GM12878 (cell line): ENCODE measurements around the gene HSD11B1. TPM values are rescaled to one million over a fixed set of nuclear protein-coding genes. Genes with fewer than 3 reads are reported as not detected.

Source experiments
- ATAC-seq: fragments of 200-7000 bp; cut with Tn5 transposase; 3 replicates; pipeline ENCODE4 v1.9.1; 2020; ENCODE audit warnings: mild to moderate bottlenecking, moderate library complexity
- BruUV-seq: library from RNA; stranded (reverse); fragments of 400-500 nt; replicated peaks from 2 replicates; lab custom pipeline; 2021; lab: Mats Ljungman, UMichigan
- CTCF ChIA-PET: fragments of 300-600 bp; sonication (Branson Sonifier 250); formaldehyde crosslinking; extraction: SDS; loops from one replicate; lab custom pipeline; 2021; ENCODE audit warnings: inconsistent platforms; lab: Yijun Ruan, JAX
- POLR2A ChIA-PET: fragments of 350-600 bp; formaldehyde crosslinking; extraction: SDS; loops from one replicate; lab custom pipeline; 2021; ENCODE audit warnings: inconsistent platforms; lab: Charles Lee
- RAD21 ChIA-PET: fragments of 300-600 bp; sonication (Branson Sonifier 250); formaldehyde crosslinking; loops from one replicate; lab custom pipeline; 2023; ENCODE audit warnings: antibody characterized with exemption; ENCODE audit not compliant: unreplicated experiment; lab: Charles Lee
- SMC1A ChIA-PET: fragments of 300-600 bp; sonication (Branson Sonifier 250); formaldehyde crosslinking; loops from one replicate; lab custom pipeline; 2023; ENCODE audit not compliant: unreplicated experiment, uncharacterized antibody; lab: Charles Lee
- DNase-seq: peaks from one replicate; pipeline ENCODE4 v3.0.0-alpha.2; 2011; ENCODE audit warnings: low read depth, low spot score
- FAIRE-seq: peaks from 3 replicates; lab custom pipeline; 2011; peaks lifted over from hg19 to GRCh38; lab: Jason Lieb, UNC
- H2AFZ ChIP-seq: 2 replicates; pipeline ENCODE4 v1.6.0; 2011; ENCODE audit warnings: low read depth, low read length, control low read depth; ENCODE audit not compliant: control insufficient read depth
- H3K27ac ChIP-seq: 2 replicates; pipeline ENCODE4 v1.5.1; 2011; ENCODE audit warnings: control low read depth; ENCODE audit not compliant: control insufficient read depth, insufficient read depth
- H3K27me3 ChIP-seq, 2 experiments: replicated peaks in 1 of 2; 2 replicates each; pipeline versions ENCODE4 v1.6.0 to v1.6.1; 2011; ENCODE audit warnings: low read length in 1 of 2; ENCODE audit not compliant: control insufficient read depth in 2 of 2, insufficient read depth in 2 of 2
- H3K36me3 ChIP-seq, 2 experiments: 2 replicates each; pipeline ENCODE4 v1.5.1; 2011; ENCODE audit warnings: low read length in 1 of 2; ENCODE audit not compliant: control insufficient read depth in 2 of 2, insufficient read depth in 2 of 2
- H3K4me1 ChIP-seq: 2 replicates; pipeline ENCODE4 v1.6.1; 2011; ENCODE audit warnings: mild to moderate bottlenecking, low read length, moderate library complexity, mixed read lengths; ENCODE audit not compliant: control insufficient read depth, insufficient read depth
- H3K4me2 ChIP-seq: 2 replicates; pipeline ENCODE4 v1.6.0; 2011; ENCODE audit warnings: control low read depth; ENCODE audit not compliant: control insufficient read depth, insufficient read depth
- H3K4me3 ChIP-seq: fragments of 200-600 bp; sonication (generic); 2 replicates; pipeline ENCODE4 v1.5.1; 2016
- H3K79me2 ChIP-seq: 2 replicates; pipeline ENCODE4 v1.6.0; 2011; ENCODE audit warnings: low read length; ENCODE audit not compliant: control insufficient read depth, insufficient read depth
- H3K9ac ChIP-seq: 2 replicates; pipeline ENCODE4 v1.8.0; 2011; ENCODE audit warnings: low read length, control low read depth, mixed read lengths; ENCODE audit not compliant: control insufficient read depth, insufficient read depth
- H3K9me3 ChIP-seq: replicated peaks from 3 replicates; pipeline ENCODE4 v1.5.1; 2011; ENCODE audit warnings: mild to moderate bottlenecking, low read length; ENCODE audit not compliant: control insufficient read depth, insufficient read depth
- H4K20me1 ChIP-seq: 2 replicates; pipeline ENCODE4 v1.6.0; 2011; ENCODE audit not compliant: control insufficient read depth, insufficient read depth
- BACH1 ChIP-seq: fragments of 450-650 bp; IDR thresholded peaks from 2 replicates; pipeline ENCODE4 v1.6.1; 2017; ENCODE audit warnings: mild to moderate bottlenecking, borderline replicate concordance
- CBFB ChIP-seq: IDR thresholded peaks from 2 replicates; pipeline ENCODE4 v1.6.1; 2016; ENCODE audit warnings: antibody characterized with exemption, low read depth
- EED ChIP-seq: sonication (generic); IDR thresholded peaks from 2 replicates; pipeline ENCODE4 v1.6.1; 2016; ENCODE audit warnings: antibody characterized with exemption, low read depth
- ETV6 ChIP-seq, 2 experiments: fragments of 450-650 bp in 1 of 2; IDR thresholded peaks in 1 of 2; conservative IDR thresholded peaks in 1 of 2; 2 replicates each; pipeline ENCODE4 v1.6.1; 2014; ENCODE audit warnings: antibody characterized with exemption in 1 of 2, borderline replicate concordance in 1 of 2, low read depth in 1 of 2, mild to moderate bottlenecking in 1 of 2, moderate library complexity in 1 of 2
- FOS ChIP-seq: IDR thresholded peaks from 3 replicates; pipeline ENCODE4 v1.6.1; 2011; ENCODE audit warnings: borderline replicate concordance; ENCODE audit not compliant: insufficient read length; ENCODE audit errors: extremely low read depth
- MTA3 ChIP-seq: IDR thresholded peaks from 2 replicates; pipeline ENCODE4 v1.6.1; 2012; ENCODE audit warnings: low read length, inconsistent platforms, borderline replicate concordance
- NFIC ChIP-seq: IDR thresholded peaks from 2 replicates; pipeline ENCODE4 v1.6.1; 2012; ENCODE audit warnings: low read depth, mild to moderate bottlenecking, inconsistent platforms, low read length, moderate library complexity
- POLR2A ChIP-seq: IDR thresholded peaks from 2 replicates; pipeline ENCODE4 v1.6.1; 2011; ENCODE audit warnings: low read depth, mild to moderate bottlenecking, low read length
- RELA ChIP-seq: fragments of 450-650 bp; IDR thresholded peaks from 2 replicates; pipeline ENCODE4 v1.8.0; 2014; ENCODE audit warnings: borderline replicate concordance; ENCODE audit not compliant: partially characterized antibody
- SMAD1 ChIP-seq: fragments of 450-650 bp; IDR thresholded peaks from 2 replicates; pipeline ENCODE4 v1.6.1; 2018; ENCODE audit warnings: mild to moderate bottlenecking, low read depth; ENCODE audit not compliant: partially characterized antibody
- SMARCA5 ChIP-seq: fragments of 450-650 bp; IDR thresholded peaks from 2 replicates; pipeline ENCODE4 v1.6.1; 2017; ENCODE audit warnings: mild to moderate bottlenecking
- STAT3 ChIP-seq: IDR thresholded peaks from 2 replicates; pipeline ENCODE4 v1.6.1; 2011; ENCODE audit warnings: low read depth, low read length, improper control_type of control experiment
- TARDBP ChIP-seq: IDR thresholded peaks from 2 replicates; pipeline ENCODE4 v1.6.1; 2016; ENCODE audit warnings: borderline replicate concordance
- WRNIP1 ChIP-seq: IDR thresholded peaks from 2 replicates; pipeline ENCODE4 v1.6.1; 2011; ENCODE audit warnings: low read depth, low read length, improper control_type of control experiment, borderline replicate concordance
- ZNF207 ChIP-seq: fragments of 450-650 bp; IDR thresholded peaks from 2 replicates; pipeline ENCODE4 v1.6.1; 2014; ENCODE audit warnings: antibody characterized with exemption, mild to moderate bottlenecking, borderline replicate concordance
- ZZZ3 ChIP-seq: IDR thresholded peaks from 2 replicates; pipeline ENCODE4 v1.6.1; 2011; ENCODE audit warnings: low read depth; ENCODE audit not compliant: control insufficient read depth, insufficient read length
- WGBS: methylation state at CpG from one replicate; pipeline ENCODE4 v1.1.6; 2016; ENCODE audit warnings: low lambda C conversion rate; ENCODE audit not compliant: insufficient replicate concordance, insufficient coverage; ENCODE audit errors: missing lambda C conversion rate; 5-methylcytosine and 5-hydroxymethylcytosine counted together
- in situ Hi-C: fragments of 300-500 bp; cut with MboI; formaldehyde crosslinking; loops from 9 replicates; pipeline ENCODE4 v1.14.3; 2018; ENCODE audit warnings: mixed read lengths
- intact Hi-C: fragments of 100-400 bp; cut with micrococcal nuclease; formaldehyde crosslinking; loops from one replicate; pipeline ENCODE4 v1.14.2; 2022; ENCODE audit not compliant: unreplicated experiment
- polyA plus RNA-seq, 11 experiments: library from polyadenylated mRNA; depleted of rRNA in 4 of 11; unstranded in 6 of 11; stranded (reverse) in 5 of 11; fragments of >200 nt; fragmentation: Nextera tagmentation in 4 of 11; fragmentation: Illumina TruSeq in 1 of 11; extraction: Ambion mirVana in 4 of 11; extraction: Trizol in 1 of 11; gene quantifications; 1 replicate in 1 of 11; 2 replicates in 10 of 11; pipeline versions ENCODE4 v1.2.1 to v1.2.3, GENCODE V29; 2011 to 2016; ENCODE audit warnings: inconsistent platforms in 2 of 11, missing spikeins in 2 of 11, low read depth in 1 of 11
- total RNA-seq, 4 experiments: library from RNA; depleted of rRNA in 3 of 4; stranded (reverse); fragments of >200 nt in 3 of 4; fragmentation: Illumina TruSeq in 1 of 4; extraction: Trizol in 1 of 4; gene quantifications; 2 replicates each; pipeline versions ENCODE4 v1.2.1 to v1.2.3, GENCODE V29; 2013 to 2021
- TF ChIP-seq, protein P1 (sequence below): fragments of 150-350 bp; IDR thresholded peaks from 2 replicates; pipeline ENCODE4 v1.6.1; 2016; ENCODE audit warnings: low read depth, low read length
- TF ChIP-seq, protein P2 (sequence below): fragments of 450-650 bp; formaldehyde crosslinking; IDR thresholded peaks from 2 replicates; pipeline ENCODE4 v1.4.0; 2020; ENCODE audit warnings: mild to moderate bottlenecking, moderate library complexity

The HSD11B1 gene
- total and polyA plus RNA-seq, 10 of the 15 experiments (the other 5 are each of a cell fraction or from before 2014, with no cell fraction given) = 0.04 to 0.27 (median 0.15) TPM; not detected in 7

DNA sequence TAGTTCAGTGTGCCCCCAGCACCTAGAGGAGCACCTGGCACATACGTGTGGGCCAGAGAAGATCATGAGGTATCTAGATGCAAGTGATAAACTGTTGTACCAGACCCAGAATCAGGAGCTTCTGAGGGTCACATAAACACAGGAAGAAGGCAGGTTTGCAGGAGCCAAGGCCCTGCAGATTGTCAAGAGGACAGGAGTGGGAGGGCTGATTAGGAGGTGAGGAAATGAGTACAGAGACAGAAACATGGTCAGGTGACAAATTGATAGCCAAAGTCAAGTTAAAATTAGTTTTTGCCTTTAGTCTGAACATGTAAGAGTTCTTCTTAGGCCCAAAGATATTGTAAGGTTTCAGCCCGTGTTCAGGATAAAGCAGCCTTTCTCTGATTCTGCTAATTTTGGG lies 37.2 kb downstream of the HSD11B1 start:
- no peak for ATAC-seq
- Histone ChIP-seq H3K36me3 (no peaks in the 10 kb centered on the region), H3K4me1 (no peaks in the 10 kb centered on the region), H3K4me2 (no peak overlapping the region), H3K27me3 (no peaks in the 10 kb centered on the region), H4K20me1 (no peaks in the 10 kb centered on the region), H3K4me3 (no peak overlapping the region), H3K9me3 (no peaks in the 10 kb centered on the region), H3K79me2 (no peaks in the 10 kb centered on the region), H2AFZ (no peak overlapping the region), H3K27ac (no peak overlapping the region), H3K9ac (no peak overlapping the region)
- ChIA-PET RAD21 (no interaction called here), CTCF (interaction anchor here (1.0 to 1.5 kb wide), 3 partner anchors 14 to 172 kb away, joined by 3 to 4 read pairs (median 3); no protein-coding TSS in a partner anchor), SMC1A (no interaction called here), POLR2A (interaction anchor here (1.2 kb wide), 1 partner anchor 10 kb away, joined by 3 read pairs; no protein-coding TSS in a partner anchor)
- TF ChIP-seq ZNF207 (no peak), SMARCA5 (no peak), RELA (no peak), SMAD1 (no peak), TARDBP (no peak), ETV6 (conservative IDR thresholded peaks at IDR 0.05 in 1 of 2, IDR thresholded peaks at IDR 0.05 in 1 of 2; ENCODE audit: borderline replicate concordance in 1 of 2, low read depth in 1 of 2) (no peak), BACH1 (no peak), CBFB (no peak), MTA3 (no peak), POLR2A (no peak), ZZZ3 (no peak), WRNIP1 (no peak), NFIC (no peak), FOS (no peak), STAT3 (no peak), EED (no peak)
- TF ChIP-seq, protein P1, sequence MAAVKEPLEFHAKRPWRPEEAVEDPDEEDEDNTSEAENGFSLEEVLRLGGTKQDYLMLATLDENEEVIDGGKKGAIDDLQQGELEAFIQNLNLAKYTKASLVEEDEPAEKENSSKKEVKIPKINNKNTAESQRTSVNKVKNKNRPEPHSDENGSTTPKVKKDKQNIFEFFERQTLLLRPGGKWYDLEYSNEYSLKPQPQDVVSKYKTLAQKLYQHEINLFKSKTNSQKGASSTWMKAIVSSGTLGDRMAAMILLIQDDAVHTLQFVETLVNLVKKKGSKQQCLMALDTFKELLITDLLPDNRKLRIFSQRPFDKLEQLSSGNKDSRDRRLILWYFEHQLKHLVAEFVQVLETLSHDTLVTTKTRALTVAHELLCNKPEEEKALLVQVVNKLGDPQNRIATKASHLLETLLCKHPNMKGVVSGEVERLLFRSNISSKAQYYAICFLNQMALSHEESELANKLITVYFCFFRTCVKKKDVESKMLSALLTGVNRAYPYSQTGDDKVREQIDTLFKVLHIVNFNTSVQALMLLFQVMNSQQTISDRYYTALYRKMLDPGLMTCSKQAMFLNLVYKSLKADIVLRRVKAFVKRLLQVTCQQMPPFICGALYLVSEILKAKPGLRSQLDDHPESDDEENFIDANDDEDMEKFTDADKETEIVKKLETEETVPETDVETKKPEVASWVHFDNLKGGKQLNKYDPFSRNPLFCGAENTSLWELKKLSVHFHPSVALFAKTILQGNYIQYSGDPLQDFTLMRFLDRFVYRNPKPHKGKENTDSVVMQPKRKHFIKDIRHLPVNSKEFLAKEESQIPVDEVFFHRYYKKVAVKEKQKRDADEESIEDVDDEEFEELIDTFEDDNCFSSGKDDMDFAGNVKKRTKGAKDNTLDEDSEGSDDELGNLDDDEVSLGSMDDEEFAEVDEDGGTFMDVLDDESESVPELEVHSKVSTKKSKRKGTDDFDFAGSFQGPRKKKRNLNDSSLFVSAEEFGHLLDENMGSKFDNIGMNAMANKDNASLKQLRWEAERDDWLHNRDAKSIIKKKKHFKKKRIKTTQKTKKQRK = no peak
- TF ChIP-seq, protein P2, sequence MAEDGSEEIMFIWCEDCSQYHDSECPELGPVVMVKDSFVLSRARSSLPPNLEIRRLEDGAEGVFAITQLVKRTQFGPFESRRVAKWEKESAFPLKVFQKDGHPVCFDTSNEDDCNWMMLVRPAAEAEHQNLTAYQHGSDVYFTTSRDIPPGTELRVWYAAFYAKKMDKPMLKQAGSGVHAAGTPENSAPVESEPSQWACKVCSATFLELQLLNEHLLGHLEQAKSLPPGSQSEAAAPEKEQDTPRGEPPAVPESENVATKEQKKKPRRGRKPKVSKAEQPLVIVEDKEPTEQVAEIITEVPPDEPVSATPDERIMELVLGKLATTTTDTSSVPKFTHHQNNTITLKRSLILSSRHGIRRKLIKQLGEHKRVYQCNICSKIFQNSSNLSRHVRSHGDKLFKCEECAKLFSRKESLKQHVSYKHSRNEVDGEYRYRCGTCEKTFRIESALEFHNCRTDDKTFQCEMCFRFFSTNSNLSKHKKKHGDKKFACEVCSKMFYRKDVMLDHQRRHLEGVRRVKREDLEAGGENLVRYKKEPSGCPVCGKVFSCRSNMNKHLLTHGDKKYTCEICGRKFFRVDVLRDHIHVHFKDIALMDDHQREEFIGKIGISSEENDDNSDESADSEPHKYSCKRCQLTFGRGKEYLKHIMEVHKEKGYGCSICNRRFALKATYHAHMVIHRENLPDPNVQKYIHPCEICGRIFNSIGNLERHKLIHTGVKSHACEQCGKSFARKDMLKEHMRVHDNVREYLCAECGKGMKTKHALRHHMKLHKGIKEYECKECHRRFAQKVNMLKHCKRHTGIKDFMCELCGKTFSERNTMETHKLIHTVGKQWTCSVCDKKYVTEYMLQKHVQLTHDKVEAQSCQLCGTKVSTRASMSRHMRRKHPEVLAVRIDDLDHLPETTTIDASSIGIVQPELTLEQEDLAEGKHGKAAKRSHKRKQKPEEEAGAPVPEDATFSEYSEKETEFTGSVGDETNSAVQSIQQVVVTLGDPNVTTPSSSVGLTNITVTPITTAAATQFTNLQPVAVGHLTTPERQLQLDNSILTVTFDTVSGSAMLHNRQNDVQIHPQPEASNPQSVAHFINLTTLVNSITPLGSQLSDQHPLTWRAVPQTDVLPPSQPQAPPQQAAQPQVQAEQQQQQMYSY (CRISPR knock-in tag) = no peak
- BruUV-seq = no TSS peak
- intact Hi-C loops = loop anchor here (10.0 kb wide), 1 partner anchor 137 kb away; no protein-coding TSS in a partner anchor
- in situ Hi-C loops = no loop called here
- no peak for FAIRE-seq
- 83% methylated on average over 2 of the region's 2 CpGs for WGBS
- no peak for DNase-seq
